GM13976 (cell line): ENCODE results near the gene KISS1.

Source experiments
- DNase-seq: peaks from one replicate; pipeline ENCODE4 v3.0.0; 2012; ENCODE audit warnings: low spot score
- CTCF ChIP-seq: IDR thresholded peaks from 2 replicates; pipeline ENCODE4 v1.5.1; 2012; ENCODE audit warnings: borderline replicate concordance, mild to moderate bottlenecking; ENCODE audit not compliant: insufficient read depth; ENCODE audit errors: extremely low read depth, missing control alignments, control extremely low read depth
- in situ Hi-C: fragments of 300-500 bp; cut with MboI; formaldehyde crosslinking; loops from one replicate; pipeline ENCODE4 v1.12.0; 2022; ENCODE audit warnings: low sequenced_read_pairs, mixed read lengths, inconsistent platforms; ENCODE audit not compliant: unreplicated experiment

The KISS1 gene

GRCh38 chr1:204172404-204173029 is 23.8 kb downstream of the KISS1 start:
- in situ Hi-C loops, result no loop called here
- TF ChIP-seq CTCF, result no peak

GRCh38 chr1:204171751-204172178 is 24.5 kb downstream of the KISS1 start:
- in situ Hi-C loops, result no loop called here
- DNase-seq, result no peak
- no peak for TF ChIP-seq CTCF

More at GRCh38 chr1:204172404-204173029, 23.8 kb downstream of the KISS1 start:
- DNase-seq, result no peak

DNA sequence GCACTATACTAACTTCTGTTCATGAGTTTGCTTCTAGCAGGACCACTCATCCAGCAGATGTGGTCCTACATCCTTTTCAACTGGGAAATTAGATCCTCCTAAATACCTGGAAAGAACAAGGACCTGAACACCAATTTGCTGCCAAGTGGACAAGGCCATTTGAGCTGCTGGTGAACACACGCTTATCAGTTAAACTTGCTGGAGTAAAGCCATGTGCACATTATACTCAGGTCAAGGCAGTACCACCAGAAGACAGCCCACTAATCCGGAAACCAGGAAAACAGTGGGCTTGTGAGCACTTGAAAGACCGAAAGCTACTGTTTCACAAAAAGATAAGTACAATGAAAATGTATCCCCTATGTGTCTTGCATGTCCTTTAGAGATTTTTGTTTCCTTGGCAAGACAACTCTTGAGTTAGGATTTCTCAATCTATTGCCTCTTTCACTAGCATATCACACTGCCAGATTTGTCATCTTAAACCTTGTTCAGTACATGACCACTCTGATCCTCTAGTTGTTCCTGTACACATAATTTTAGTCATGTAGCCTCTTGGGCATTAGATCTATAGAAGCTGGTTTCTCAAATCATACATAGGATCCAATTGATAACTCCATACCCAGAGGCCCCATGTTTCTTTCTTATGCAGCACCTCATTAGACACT is 25.7 kb downstream of the KISS1 start:
- TF ChIP-seq CTCF, result no peak
- DNase-seq, result no peak
- in situ Hi-C loops, result no loop called here

- no peak for DNase-seq
- in situ Hi-C loops, result loop anchor here (10.0 kb wide), 1 partner anchor 195 kb away; no protein-coding TSS in a partner anchor
- no peak for TF ChIP-seq CTCF
Measured at GRCh38 chr1:204169858-204170257, 26.4 kb downstream of the KISS1 start.

DNA sequence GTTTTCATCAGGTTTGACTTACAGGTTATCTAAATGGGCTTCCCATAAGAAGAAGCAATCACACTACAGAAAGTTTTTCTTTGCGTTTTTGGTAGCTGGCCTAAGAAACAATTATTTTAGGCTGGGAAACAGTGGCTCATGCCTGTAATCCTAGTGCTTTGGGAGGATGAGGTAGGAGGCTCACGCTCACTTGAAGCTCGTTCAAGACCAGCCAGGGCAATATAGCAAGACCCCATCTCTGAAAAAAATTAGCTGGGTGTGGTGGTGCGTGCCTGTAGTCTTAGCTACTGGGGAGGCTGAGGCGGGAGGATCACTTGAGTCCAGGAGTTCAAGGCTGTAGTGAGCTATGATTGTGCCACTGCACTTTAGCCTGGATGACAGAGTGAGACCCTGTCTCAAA is 28.6 kb downstream of the KISS1 start:
- in situ Hi-C loops, result loop anchor here (10.0 kb wide), 1 partner anchor 197 kb away; no protein-coding TSS in a partner anchor
- no peak for TF ChIP-seq CTCF
- no peak for DNase-seq

- no peak for DNase-seq
- no peak for TF ChIP-seq CTCF
- in situ Hi-C loops, result loop anchor here (10.0 kb wide), 1 partner anchor 199 kb away; no protein-coding TSS in a partner anchor
Measured at GRCh38 chr1:204166219-204166618, 30.1 kb downstream of the KISS1 start, which contains the start of gene REN. Gene REN, minus strand, starts transcription at chr1:204166337. Its CDS starts 44 bp downstream, at chr1:204166293.
